MV-4-11 (cell line): ENCODE results near the gene MYH1.
"Not testable (repeated sequence)": the region's sequence is repeated elsewhere in the genome, so short reads cannot be mapped to it uniquely, and the experiment has no call there.

Source experiments
- DNase-seq: peaks from one replicate; lab custom pipeline; 2025; lab: John Stamatoyannopoulos, UW

The MYH1 gene

DNA sequence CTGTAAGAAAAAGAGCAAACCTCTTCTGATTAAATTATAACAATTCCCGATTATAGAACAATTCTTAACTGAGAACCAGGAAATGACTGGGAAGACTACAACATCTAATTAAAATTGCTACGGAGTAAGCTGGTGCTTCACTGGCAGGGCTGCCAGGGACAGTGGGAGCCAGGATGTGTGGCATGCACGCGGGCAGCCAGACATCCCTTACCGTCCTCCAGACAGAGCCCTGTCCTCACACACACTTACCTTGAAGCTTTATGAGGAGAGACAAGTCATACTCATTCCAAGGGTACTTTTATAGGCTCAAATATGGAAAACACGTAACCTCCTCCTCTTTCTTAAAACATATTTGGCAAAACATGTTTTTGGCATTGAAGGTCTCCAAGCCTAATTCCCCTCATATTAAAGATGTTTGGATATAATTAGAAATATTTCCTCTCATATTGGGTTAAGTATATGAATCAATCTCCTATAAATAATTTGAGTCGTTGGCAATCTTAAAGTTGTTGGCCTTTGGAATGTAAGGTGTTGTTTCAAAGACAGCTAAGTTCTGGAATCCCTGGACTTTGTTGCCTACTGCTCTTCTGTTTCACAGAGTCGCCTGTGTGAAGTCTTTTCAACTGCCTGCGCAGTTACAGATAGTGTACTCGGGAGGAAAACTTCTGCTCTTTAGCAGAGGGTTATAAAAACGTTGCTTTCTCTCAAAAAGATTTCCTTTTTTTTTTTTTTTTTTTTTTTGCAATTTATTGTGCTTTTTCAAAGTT is at the start of gene MYH1:
Gene MYH1, minus strand, starts transcription at position 272 of the 767 bp plus-strand sequence. CDS start 1,900 bp downstream, outside the sequence.
- no peak for DNase-seq

GRCh38 chr17:10563991-10564660 is 45.8 kb upstream of the MYH1 start:
- DNase-seq, result no peak

DNA sequence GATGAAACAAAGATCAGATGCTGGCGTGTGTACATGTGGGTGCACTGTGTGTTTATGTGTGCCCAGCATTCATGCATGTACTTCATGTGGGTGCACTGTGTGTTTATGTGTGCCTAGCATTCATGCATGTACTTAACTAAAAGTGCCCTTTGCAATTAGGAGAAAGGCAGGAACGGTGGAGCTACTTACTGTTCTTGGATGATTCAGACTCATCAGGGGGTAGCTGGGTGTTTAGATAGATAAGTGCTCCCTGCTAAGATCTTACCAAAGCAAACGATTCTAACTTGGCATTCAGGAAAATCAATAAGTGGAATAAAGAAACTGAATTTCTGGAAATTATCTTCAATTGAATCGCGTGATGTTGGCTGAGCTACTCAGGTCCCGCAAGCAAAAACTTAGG is 39.7 kb upstream of the MYH1 start:
- no peak for DNase-seq

GRCh38 chr17:10557422-10557821 is 39.1 kb upstream of the MYH1 start:
- no peak for DNase-seq

GRCh38 chr17:10556301-10557005 is 38.1 kb upstream of the MYH1 start:
- DNase-seq, result no peak

- DNase-seq, result no peak
These were observed 31.7 kb upstream of the MYH1 start for GRCh38 chr17:10550014-10550413.

- DNase-seq, result no peak
These were observed 30.9 kb upstream of the MYH1 start, which contains the start of gene MYH2 for GRCh38 chr17:10549096-10549842. MYH2 (minus strand) TSS chr17:10549658; CDS start chr17:10547920, 1,738 bp downstream.

GRCh38 chr17:10547351-10547750 is 29.0 kb upstream of the MYH1 start:
- DNase-seq, result no peak

DNA sequence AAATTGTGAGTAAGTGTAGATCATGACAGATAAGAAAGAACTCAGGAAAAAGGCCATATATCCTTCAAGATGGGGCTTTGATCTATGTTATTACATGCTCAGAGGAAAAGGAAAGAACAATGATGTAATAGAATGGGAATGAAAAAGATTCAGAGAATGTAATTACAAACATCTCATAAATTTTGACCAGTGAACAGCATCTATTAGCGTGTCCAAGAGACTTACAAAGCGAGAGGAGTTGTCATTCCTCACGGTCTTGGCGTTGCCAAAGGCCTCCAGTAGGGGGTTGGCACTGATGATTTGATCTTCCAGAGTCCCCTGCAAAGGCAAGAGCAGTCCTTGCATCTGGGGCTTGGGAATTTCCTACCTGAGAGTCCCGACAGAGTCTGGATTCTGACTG is 25.1 kb upstream of the MYH1 start:
- not testable (repeated sequence) for DNase-seq

- not testable (repeated sequence) for DNase-seq
These were observed 22.8 kb upstream of the MYH1 start for GRCh38 chr17:10541179-10541578.

DNA sequence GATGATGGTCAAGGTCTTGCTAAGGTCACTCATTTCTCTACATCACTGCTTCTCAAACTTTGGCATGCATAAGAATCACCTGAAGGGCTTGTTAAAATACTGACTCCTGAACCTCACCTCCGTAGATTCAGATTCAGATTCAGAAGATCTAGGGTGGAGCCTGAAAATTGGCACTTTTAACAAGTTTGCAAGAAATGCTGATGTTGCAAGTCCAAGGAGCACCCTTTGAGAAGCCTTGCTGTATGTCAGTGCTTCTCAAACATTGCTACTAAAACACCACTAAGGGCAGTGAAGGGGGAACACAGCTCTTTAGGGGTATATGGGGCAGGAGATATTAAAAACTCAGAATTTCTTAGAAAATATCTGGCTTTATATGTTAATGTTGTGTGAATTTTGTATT is 13.7 kb upstream of the MYH1 start:
- no peak for DNase-seq

- DNase-seq, result no peak
These were observed 9.1 kb upstream of the MYH1 start for GRCh38 chr17:10527419-10527818.

DNA sequence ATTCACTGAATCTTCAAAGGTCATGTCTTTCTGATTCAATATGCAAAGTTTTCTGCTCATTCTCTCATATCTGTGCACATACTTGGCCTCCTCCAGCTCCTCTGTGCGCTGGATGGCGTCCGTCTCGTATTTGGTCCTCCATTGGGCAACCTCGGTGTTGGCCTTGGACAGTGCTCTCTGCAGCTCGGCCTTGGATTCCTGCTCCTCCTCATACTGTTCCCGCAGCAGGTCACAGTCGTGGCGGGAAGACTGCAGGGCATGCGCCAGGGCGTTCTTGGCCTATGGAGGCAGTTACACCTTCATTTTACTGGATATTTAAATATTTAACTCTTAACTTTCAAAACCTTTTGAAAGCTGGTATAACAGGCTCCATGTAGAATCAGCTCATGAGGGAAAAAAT is 8.2 kb upstream of the MYH1 start:
- no peak for DNase-seq

GRCh38 chr17:10523064-10523463 is 4.7 kb upstream of the MYH1 start:
- DNase-seq, result no peak

DNA sequence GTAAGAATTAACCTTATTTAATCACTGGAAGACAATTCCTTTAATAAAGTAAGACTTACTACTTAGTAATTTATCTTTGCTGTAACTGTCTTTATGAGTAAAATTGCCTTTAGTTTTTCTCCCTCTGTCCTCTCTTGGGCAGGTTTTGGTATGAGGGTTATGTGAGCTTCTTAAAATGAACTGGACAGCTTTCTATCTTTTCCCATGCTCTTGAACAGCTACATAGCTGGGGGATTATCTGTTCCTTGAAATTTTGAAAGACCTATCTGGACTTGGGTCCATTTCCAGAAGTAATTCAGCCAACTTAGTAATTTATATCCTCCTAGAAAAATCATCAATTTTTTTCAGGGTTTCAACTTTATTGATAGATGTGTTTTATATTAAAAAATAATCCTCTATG is 3.6 kb upstream of the MYH1 start:
- DNase-seq, result no peak

GRCh38 chr17:10516638-10517037 is 1.7 kb downstream of the MYH1 start:
- DNase-seq, result no peak

DNA sequence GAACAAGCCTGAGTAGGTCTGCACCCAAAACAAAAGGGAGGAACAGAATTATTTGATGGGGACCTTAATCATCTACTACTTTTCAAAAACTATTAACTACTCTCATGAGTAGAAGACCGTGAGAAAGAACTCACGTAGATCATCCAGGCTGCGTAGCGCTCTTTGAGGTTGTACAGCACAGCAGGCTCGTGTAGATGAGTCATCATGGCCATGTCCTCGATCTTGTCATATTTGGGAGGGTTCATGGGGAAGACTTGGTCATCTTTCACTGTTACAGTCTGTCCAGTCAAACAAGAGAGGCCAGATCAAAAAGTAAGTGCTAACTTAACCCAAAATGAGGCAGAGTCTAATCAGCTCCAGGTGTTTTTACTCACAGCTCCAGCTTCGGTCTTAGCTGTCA is 2.3 kb downstream of the MYH1 start:
- no peak for DNase-seq

DNA sequence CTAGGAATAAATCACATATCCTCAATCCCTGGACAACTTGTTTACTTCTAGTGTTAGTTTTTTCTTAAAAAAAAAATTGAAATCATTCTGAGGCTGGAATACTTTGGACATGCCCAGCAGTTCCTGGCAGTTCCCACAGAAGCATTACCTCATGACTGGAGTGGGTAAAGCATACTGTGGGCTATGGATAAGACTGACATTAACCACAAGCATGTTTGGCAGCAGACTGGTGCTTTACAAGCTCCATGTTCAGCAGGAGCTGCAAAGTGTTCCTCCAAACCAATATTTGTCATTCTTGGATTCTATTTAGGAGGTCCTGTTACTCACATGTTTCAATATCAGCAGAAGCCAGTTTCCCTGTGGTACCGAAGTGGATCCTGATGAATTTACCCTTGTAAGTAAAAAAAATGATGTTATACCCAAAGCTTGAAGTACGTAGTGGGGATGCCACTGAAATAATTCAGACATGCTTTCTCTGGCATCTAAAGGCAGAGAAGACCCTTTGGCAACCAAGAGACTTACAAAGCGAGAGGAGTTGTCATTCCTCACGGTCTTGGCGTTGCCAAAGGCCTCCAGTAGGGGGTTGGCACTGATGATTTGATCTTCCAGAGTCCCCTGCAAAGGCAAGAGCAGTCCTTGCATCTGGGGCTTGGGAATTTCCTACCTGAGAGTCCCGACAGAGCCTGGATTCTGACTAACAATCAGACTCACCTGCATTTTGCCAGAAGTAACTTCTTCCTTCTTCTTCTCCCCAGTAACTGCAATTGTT is 4.9 kb downstream of the MYH1 start:
- no peak for DNase-seq

DNA sequence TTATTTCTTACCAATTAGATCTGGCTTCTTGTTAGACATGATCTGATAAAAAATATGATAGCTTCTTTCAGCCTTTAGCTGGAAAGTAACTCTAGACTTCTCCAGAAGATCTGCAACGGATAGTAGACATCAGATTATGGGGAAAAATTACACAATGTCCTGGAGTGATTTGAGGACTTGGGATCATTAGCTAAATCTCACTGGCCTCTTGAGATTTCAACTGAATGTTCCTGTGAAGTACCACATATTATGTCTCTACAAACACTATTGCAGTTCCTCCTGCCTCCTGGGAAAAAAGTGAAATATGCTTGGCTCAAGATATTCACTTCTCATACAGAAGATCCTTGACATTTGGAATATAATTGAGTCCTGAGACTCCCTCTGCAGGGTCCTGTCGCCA is 5.5 kb downstream of the MYH1 start:
- no peak for DNase-seq

DNA sequence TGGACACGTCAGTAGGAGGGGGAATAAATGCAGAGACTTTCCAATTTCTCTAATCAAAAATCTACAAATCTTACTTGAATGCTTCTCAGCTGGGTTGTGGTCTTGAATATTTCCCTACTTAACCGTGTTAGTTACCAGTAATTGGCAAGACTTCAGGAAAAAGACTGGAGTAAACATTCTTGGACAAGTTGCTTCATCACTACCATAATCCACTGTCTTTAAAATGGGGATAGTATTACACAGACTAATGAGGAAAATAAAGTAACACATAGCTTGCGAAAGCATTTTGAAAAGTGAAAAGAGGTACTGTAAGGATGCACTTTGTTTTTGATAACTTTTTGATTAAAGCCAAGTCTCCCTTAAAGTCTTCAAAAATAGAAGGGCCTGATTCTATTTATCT is 18.4 kb downstream of the MYH1 start:
- DNase-seq, result no peak

GRCh38 chr17:10492004-10492403 is 26.3 kb downstream of the MYH1 start:
- no peak for DNase-seq
